DMS153 treated with DMSO at 0.1 percent for 48 hours (cell line): ENCODE results near the gene BRINP2.
"Not testable (repeated sequence)": the region's sequence is repeated elsewhere in the genome, so short reads cannot be mapped to it uniquely, and the experiment has no call there.

Source experiments
- DNase-seq: peaks from one replicate; lab custom pipeline; 2025; ENCODE audit not compliant: unreplicated experiment; lab: John Stamatoyannopoulos, UW

Gene BRINP2

DNA sequence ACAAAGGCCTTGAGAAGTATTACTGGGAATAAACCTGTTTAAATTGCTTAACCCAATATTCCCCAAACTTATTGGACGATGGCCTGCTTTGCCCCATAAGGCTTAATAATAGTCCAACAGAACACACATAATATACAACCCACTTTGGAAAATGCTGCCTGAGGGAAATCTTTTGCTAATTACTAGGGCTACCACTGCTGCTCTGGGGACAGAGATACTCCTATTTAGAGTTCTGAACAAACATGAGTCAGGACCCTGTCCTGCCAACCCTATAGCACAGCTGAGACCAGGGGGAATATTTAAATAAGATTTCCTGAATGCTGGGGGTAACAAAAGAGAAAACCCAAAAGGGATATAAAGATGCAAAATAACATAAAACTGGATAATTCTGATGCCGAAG, 139.1 kb downstream of the BRINP2 start:
- no peak for DNase-seq

GRCh38 chr1:177310326-177310725, 139.6 kb downstream of the BRINP2 start:
- no peak for DNase-seq

DNA sequence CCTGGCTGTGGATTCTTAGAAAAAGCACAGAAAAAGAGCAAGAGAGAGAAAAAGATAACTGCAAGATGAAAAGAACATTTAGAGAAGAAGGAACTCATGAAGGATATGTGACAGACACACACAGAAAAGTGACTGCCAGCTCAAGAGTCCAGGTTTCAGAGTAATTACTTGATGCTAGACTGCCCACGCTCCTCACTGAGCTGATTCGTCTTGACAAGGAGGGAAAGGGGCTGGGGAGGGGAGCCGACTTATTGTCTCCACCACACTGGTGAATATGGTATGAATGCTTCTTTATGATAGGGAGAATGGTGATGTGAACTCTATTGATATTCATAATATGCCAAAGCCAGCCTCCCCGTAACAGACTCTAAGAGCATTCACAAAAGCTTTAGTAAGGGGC, 140.4 kb downstream of the BRINP2 start:
- no peak for DNase-seq

DNA sequence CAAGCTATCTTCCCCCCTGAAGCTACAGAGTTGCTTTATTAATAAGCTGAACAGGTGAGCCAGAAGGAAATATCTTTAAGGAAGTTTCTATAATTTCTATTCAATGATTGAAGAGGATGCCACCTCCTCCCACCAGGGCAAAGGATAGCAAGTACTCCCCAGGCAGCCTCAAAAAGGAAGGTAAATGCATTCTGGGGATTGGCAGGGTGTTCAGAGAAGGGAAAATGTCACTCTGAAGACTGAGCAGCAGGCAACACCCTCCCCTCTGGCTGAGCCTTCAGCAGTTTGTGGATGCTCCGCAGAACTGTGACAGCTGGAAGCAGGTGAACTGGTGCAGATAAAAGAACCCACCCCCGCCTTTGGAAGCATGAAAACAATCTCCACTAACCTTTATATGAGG, 140.8 kb downstream of the BRINP2 start:
- no peak for DNase-seq

GRCh38 chr1:177315261-177315660, 144.5 kb downstream of the BRINP2 start:
- no peak for DNase-seq

GRCh38 chr1:177315761-177316160, 145.0 kb downstream of the BRINP2 start:
- no peak for DNase-seq

- DNase-seq = not testable (repeated sequence)
Observed at GRCh38 chr1:177321434-177321833, 150.7 kb downstream of the BRINP2 start.

DNA sequence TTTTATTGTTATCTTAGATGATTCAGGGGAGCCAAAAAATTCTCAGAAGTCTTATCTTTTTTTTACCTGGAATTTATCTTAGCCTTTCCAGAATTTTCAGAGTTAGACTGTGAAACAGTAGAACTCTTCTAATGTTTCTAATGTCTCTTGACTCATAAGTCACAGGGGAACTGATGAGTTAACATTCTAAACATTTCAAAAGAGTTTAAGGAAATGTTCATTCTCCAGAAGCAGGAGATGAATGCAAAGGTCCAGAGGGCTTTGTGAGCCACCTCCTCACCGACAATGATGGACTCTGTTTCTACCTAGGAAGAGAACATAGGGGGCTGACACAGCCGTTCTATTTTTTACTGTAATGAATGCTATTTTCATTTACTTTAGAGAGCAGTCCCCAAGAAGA, 157.5 kb downstream of the BRINP2 start:
- DNase-seq = no peak

- DNase-seq = no peak
Observed at GRCh38 chr1:177329871-177330270, 159.1 kb downstream of the BRINP2 start.
